ENCODE measurements around the gene DNASE1.

DNASE1 gene

GRCh38 chr16:3665508-3665907 is 11.0 kb downstream of the DNASE1 start:
- peak; percentile 53 for DNase-seq

- no peak for DNase-seq
Measured at GRCh38 chr16:3668626-3669025, 14.1 kb downstream of the DNASE1 start.

- DNase-seq: no peak
Measured at GRCh38 chr16:3669082-3669481, 14.6 kb downstream of the DNASE1 start.

- no peak for DNase-seq
Measured at GRCh38 chr16:3670711-3671110, 16.2 kb downstream of the DNASE1 start.

- DNase-seq: no peak
Measured at GRCh38 chr16:3671424-3671823, 16.9 kb downstream of the DNASE1 start.

GRCh38 chr16:3672571-3673041 is 18.1 kb downstream of the DNASE1 start:
- DNase-seq: no peak

- no peak for DNase-seq
Measured at GRCh38 chr16:3673201-3673600, 18.7 kb downstream of the DNASE1 start.

- no peak for DNase-seq
Measured at GRCh38 chr16:3673676-3674377, 19.3 kb downstream of the DNASE1 start.

GRCh38 chr16:3674513-3675295 is 20.2 kb downstream of the DNASE1 start:
- DNase-seq: no peak

- no peak for DNase-seq
Measured at GRCh38 chr16:3675601-3676130, 21.2 kb downstream of the DNASE1 start.

- DNase-seq: no peak
Measured at GRCh38 chr16:3677994-3678393, 23.5 kb downstream of the DNASE1 start.

GRCh38 chr16:3681206-3681605 is 26.7 kb downstream of the DNASE1 start:
- no peak for DNase-seq

GRCh38 chr16:3687021-3687420 is 32.5 kb downstream of the DNASE1 start:
- DNase-seq: no peak

- DNase-seq: no peak
Measured at GRCh38 chr16:3687792-3688191, 33.3 kb downstream of the DNASE1 start.

- no peak for DNase-seq
Measured at GRCh38 chr16:3689731-3690130, 35.2 kb downstream of the DNASE1 start.

- peak; percentile 86 for DNase-seq
Measured at GRCh38 chr16:3690470-3690928, 36.0 kb downstream of the DNASE1 start.

GRCh38 chr16:3690980-3691720 is 36.7 kb downstream of the DNASE1 start:
- no peak for DNase-seq

GRCh38 chr16:3691761-3692160 is 37.3 kb downstream of the DNASE1 start:
- DNase-seq: no peak

GRCh38 chr16:3694051-3694450 is 39.6 kb downstream of the DNASE1 start:
- DNase-seq: no peak

GRCh38 chr16:3695610-3696369 is 41.3 kb downstream of the DNASE1 start:
- no peak for DNase-seq

GRCh38 chr16:3696425-3697218 is 42.1 kb downstream of the DNASE1 start:
- DNase-seq: no peak

- DNase-seq: no peak
Measured at GRCh38 chr16:3698941-3699340, 44.5 kb downstream of the DNASE1 start.

Data from CD4-positive, alpha-beta T cell treated with Interleukin-10 for 1 hour (primary cell).